SK-N-MC (cell line): ENCODE results near the gene CELF2.

Experiments
- EZH2 ChIP-seq: fragments of 200-600 bp; sonication (generic); IDR thresholded peaks from one replicate; pipeline ENCODE4 v1.6.1; 2017; ENCODE audit warnings: antibody characterized with exemption
- FOXP2 ChIP-seq: optimal IDR thresholded peaks from 2 replicates; pipeline ENCODE3; 2011; ENCODE audit warnings: mild to moderate bottlenecking, moderate library complexity; ENCODE audit not compliant: insufficient read depth; ENCODE audit errors: extremely low read length, control extremely low read depth
- POLR2AphosphoS5 ChIP-seq: IDR thresholded peaks from 2 replicates; pipeline ENCODE4 v1.6.1; 2012; ENCODE audit warnings: mild to moderate bottlenecking, low read depth, low read length, borderline replicate concordance

GRCh38 chr10:11246752-11247467, 229.2 kb downstream of the CELF2 start:
- no peak for TF ChIP-seq POLR2AphosphoS5
- no peak for TF ChIP-seq EZH2
- no peak for TF ChIP-seq FOXP2
